GM12878 (cell line): ENCODE data around the gene CHRND. TPM values are rescaled to one million over a fixed set of nuclear protein-coding genes. Genes with fewer than 3 reads are reported as not detected.

Experiments used
- ATAC-seq: fragments of 200-7000 bp; cut with Tn5 transposase; 3 replicates; pipeline ENCODE4 v1.9.1; 2020; ENCODE audit warnings: mild to moderate bottlenecking, moderate library complexity
- BruUV-seq: library from RNA; stranded (reverse); fragments of 400-500 nt; replicated peaks from 2 replicates; lab custom pipeline; 2021; lab: Mats Ljungman, UMichigan
- CTCF ChIA-PET: fragments of 300-600 bp; sonication (Branson Sonifier 250); formaldehyde crosslinking; extraction: SDS; loops from one replicate; lab custom pipeline; 2021; ENCODE audit warnings: inconsistent platforms; lab: Yijun Ruan, JAX
- POLR2A ChIA-PET: fragments of 350-600 bp; formaldehyde crosslinking; extraction: SDS; loops from one replicate; lab custom pipeline; 2021; ENCODE audit warnings: inconsistent platforms; lab: Charles Lee
- RAD21 ChIA-PET: fragments of 300-600 bp; sonication (Branson Sonifier 250); formaldehyde crosslinking; loops from one replicate; lab custom pipeline; 2023; ENCODE audit warnings: antibody characterized with exemption; ENCODE audit not compliant: unreplicated experiment; lab: Charles Lee
- SMC1A ChIA-PET: fragments of 300-600 bp; sonication (Branson Sonifier 250); formaldehyde crosslinking; loops from one replicate; lab custom pipeline; 2023; ENCODE audit not compliant: unreplicated experiment, uncharacterized antibody; lab: Charles Lee
- DNase-seq: peaks from one replicate; pipeline ENCODE4 v3.0.0-alpha.2; 2011; ENCODE audit warnings: low read depth, low spot score
- FAIRE-seq: peaks from 3 replicates; lab custom pipeline; 2011; peaks lifted over from hg19 to GRCh38; lab: Jason Lieb, UNC
- H2AFZ ChIP-seq: 2 replicates; pipeline ENCODE4 v1.6.0; 2011; ENCODE audit warnings: low read depth, low read length, control low read depth; ENCODE audit not compliant: control insufficient read depth
- H3K27ac ChIP-seq: 2 replicates; pipeline ENCODE4 v1.5.1; 2011; ENCODE audit warnings: control low read depth; ENCODE audit not compliant: control insufficient read depth, insufficient read depth
- H3K27me3 ChIP-seq, 2 experiments: replicated peaks in 1 of 2; 2 replicates each; pipeline versions ENCODE4 v1.6.0 to v1.6.1; 2011; ENCODE audit warnings: low read length in 1 of 2; ENCODE audit not compliant: control insufficient read depth in 2 of 2, insufficient read depth in 2 of 2
- H3K36me3 ChIP-seq, 2 experiments: 2 replicates each; pipeline ENCODE4 v1.5.1; 2011; ENCODE audit warnings: low read length in 1 of 2; ENCODE audit not compliant: control insufficient read depth in 2 of 2, insufficient read depth in 2 of 2
- H3K4me1 ChIP-seq: 2 replicates; pipeline ENCODE4 v1.6.1; 2011; ENCODE audit warnings: mild to moderate bottlenecking, low read length, moderate library complexity, mixed read lengths; ENCODE audit not compliant: control insufficient read depth, insufficient read depth
- H3K4me2 ChIP-seq: 2 replicates; pipeline ENCODE4 v1.6.0; 2011; ENCODE audit warnings: control low read depth; ENCODE audit not compliant: control insufficient read depth, insufficient read depth
- H3K4me3 ChIP-seq: fragments of 200-600 bp; sonication (generic); 2 replicates; pipeline ENCODE4 v1.5.1; 2016
- H3K79me2 ChIP-seq: 2 replicates; pipeline ENCODE4 v1.6.0; 2011; ENCODE audit warnings: low read length; ENCODE audit not compliant: control insufficient read depth, insufficient read depth
- H3K9ac ChIP-seq: 2 replicates; pipeline ENCODE4 v1.8.0; 2011; ENCODE audit warnings: low read length, control low read depth, mixed read lengths; ENCODE audit not compliant: control insufficient read depth, insufficient read depth
- H3K9me3 ChIP-seq: replicated peaks from 3 replicates; pipeline ENCODE4 v1.5.1; 2011; ENCODE audit warnings: mild to moderate bottlenecking, low read length; ENCODE audit not compliant: control insufficient read depth, insufficient read depth
- H4K20me1 ChIP-seq: 2 replicates; pipeline ENCODE4 v1.6.0; 2011; ENCODE audit not compliant: control insufficient read depth, insufficient read depth
- BACH1 ChIP-seq: fragments of 450-650 bp; IDR thresholded peaks from 2 replicates; pipeline ENCODE4 v1.6.1; 2017; ENCODE audit warnings: mild to moderate bottlenecking, borderline replicate concordance
- CBX5 ChIP-seq: sonication (generic); IDR thresholded peaks from 2 replicates; pipeline ENCODE4 v1.6.1; 2016; ENCODE audit warnings: low read depth, moderate library complexity, mild to moderate bottlenecking, inconsistent platforms
- ELK1 ChIP-seq: IDR thresholded peaks from 2 replicates; pipeline ENCODE4 v1.6.1; 2012; ENCODE audit warnings: low read depth, low read length, improper control_type of control experiment
- ESRRA ChIP-seq: IDR thresholded peaks from 2 replicates; pipeline ENCODE4 v1.6.1; 2012; ENCODE audit warnings: mild to moderate bottlenecking, low read length, improper control_type of control experiment
- FOS ChIP-seq: IDR thresholded peaks from 3 replicates; pipeline ENCODE4 v1.6.1; 2011; ENCODE audit warnings: borderline replicate concordance; ENCODE audit not compliant: insufficient read length; ENCODE audit errors: extremely low read depth
- MEF2B ChIP-seq: fragments of 450-650 bp; IDR thresholded peaks from 2 replicates; pipeline ENCODE4 v1.6.1; 2018; ENCODE audit warnings: mild to moderate bottlenecking, moderate library complexity; ENCODE audit not compliant: partially characterized antibody, poor library complexity, severe bottlenecking
- NR2C2 ChIP-seq: IDR thresholded peaks from 2 replicates; pipeline ENCODE4 v1.6.1; 2011; ENCODE audit warnings: borderline replicate concordance, low read depth; ENCODE audit not compliant: control insufficient read depth, insufficient read length
- PML ChIP-seq: IDR thresholded peaks from 2 replicates; pipeline ENCODE4 v1.6.1; 2012; ENCODE audit warnings: low read length, inconsistent platforms
- RBBP5 ChIP-seq: fragments of 200-600 bp; sonication (generic); conservative IDR thresholded peaks from 2 replicates; pipeline ENCODE4 v1.6.1; 2016
- RUNX3 ChIP-seq: IDR thresholded peaks from 2 replicates; pipeline ENCODE4 v1.6.1; 2012; ENCODE audit warnings: low read length, inconsistent platforms
- SIX5 ChIP-seq: IDR thresholded peaks from 2 replicates; pipeline ENCODE4 v1.6.1; 2011; ENCODE audit warnings: mild to moderate bottlenecking, low read depth, low read length, moderate library complexity; ENCODE audit not compliant: severe bottlenecking
- SUZ12 ChIP-seq: fragments of 200-600 bp; sonication (generic); IDR thresholded peaks from one replicate; pipeline ENCODE4 v1.6.1; 2018; ENCODE audit warnings: antibody characterized with exemption, mild to moderate bottlenecking; ENCODE audit not compliant: unreplicated experiment
- ZNF622 ChIP-seq: fragments of 450-650 bp; IDR thresholded peaks from 2 replicates; pipeline ENCODE4 v1.6.1; 2017; ENCODE audit warnings: mild to moderate bottlenecking, inconsistent platforms
- WGBS: methylation state at CpG from one replicate; pipeline ENCODE4 v1.1.6; 2016; ENCODE audit warnings: low lambda C conversion rate; ENCODE audit not compliant: insufficient replicate concordance, insufficient coverage; ENCODE audit errors: missing lambda C conversion rate; 5-methylcytosine and 5-hydroxymethylcytosine counted together
- in situ Hi-C: fragments of 300-500 bp; cut with MboI; formaldehyde crosslinking; loops from 9 replicates; pipeline ENCODE4 v1.14.3; 2018; ENCODE audit warnings: mixed read lengths
- intact Hi-C: fragments of 100-400 bp; cut with micrococcal nuclease; formaldehyde crosslinking; loops from one replicate; pipeline ENCODE4 v1.14.2; 2022; ENCODE audit not compliant: unreplicated experiment
- polyA plus RNA-seq, 11 experiments: library from polyadenylated mRNA; depleted of rRNA in 4 of 11; unstranded in 6 of 11; stranded (reverse) in 5 of 11; fragments of >200 nt; fragmentation: Nextera tagmentation in 4 of 11; fragmentation: Illumina TruSeq in 1 of 11; extraction: Ambion mirVana in 4 of 11; extraction: Trizol in 1 of 11; gene quantifications; 1 replicate in 1 of 11; 2 replicates in 10 of 11; pipeline versions ENCODE4 v1.2.1 to v1.2.3, GENCODE V29; 2011 to 2016; ENCODE audit warnings: inconsistent platforms in 2 of 11, missing spikeins in 2 of 11, low read depth in 1 of 11
- total RNA-seq, 4 experiments: library from RNA; depleted of rRNA in 3 of 4; stranded (reverse); fragments of >200 nt in 3 of 4; fragmentation: Illumina TruSeq in 1 of 4; extraction: Trizol in 1 of 4; gene quantifications; 2 replicates each; pipeline versions ENCODE4 v1.2.1 to v1.2.3, GENCODE V29; 2013 to 2021
- TF ChIP-seq, protein P1 (sequence below): fragments of 450-650 bp; IDR thresholded peaks from 2 replicates; pipeline ENCODE4 v1.6.1; 2016; ENCODE audit warnings: mild to moderate bottlenecking, moderate library complexity, borderline replicate concordance
- TF ChIP-seq, protein P2 (sequence below): fragments of 450-650 bp; IDR thresholded peaks from 2 replicates; pipeline ENCODE4 v1.6.1; 2014; ENCODE audit warnings: mild to moderate bottlenecking

Gene CHRND
- total and polyA plus RNA-seq, 10 of the 15 experiments (the other 5 are each of a cell fraction or from before 2014, with no cell fraction given), result not detected

- TF ChIP-seq ELK1, result no peak
Measured at GRCh38 chr2:232492236-232492848, 33.6 kb upstream of the CHRND start (continued).

GRCh38 chr2:232492963-232493700 lies 32.8 kb upstream of the CHRND start:
- no TSS peak for BruUV-seq
- Histone ChIP-seq H4K20me1 (no peaks in the 10 kb centered on the region), H3K9me3 (no peaks in the 10 kb centered on the region), H3K9ac (no peak overlapping the region), H3K4me1 (no peaks in the 10 kb centered on the region), H3K4me3 (no peak overlapping the region), H3K4me2 (no peak overlapping the region), H3K36me3 (no peaks in the 10 kb centered on the region), H3K27ac (no peak overlapping the region), H2AFZ (no peak overlapping the region), H3K27me3 (peaks cover 0 to 10% of the 10 kb centered on the region in 2 experiments; a peak in 3 of 4 replicates), H3K79me2 (no peaks in the 10 kb centered on the region)
- intact Hi-C loops, result no loop called here
- RAD21 ChIA-PET, result no interaction called here
- ATAC-seq (no peak), DNase-seq (no peak), FAIRE-seq (no peak)
- POLR2A ChIA-PET, result no interaction called here
- SMC1A ChIA-PET, result no interaction called here
- WGBS, result 33% methylated on average over 24 of the region's 24 CpGs
- in situ Hi-C loops, result no loop called here
- CTCF ChIA-PET, result no interaction called here
- no peak for TF ChIP-seq BACH1
- TF ChIP-seq MEF2B, result no peak
- no peak for TF ChIP-seq ZNF622
- TF ChIP-seq CBX5, result no peak
- TF ChIP-seq RBBP5, result no peak
- no peak for TF ChIP-seq SUZ12
- no peak for TF ChIP-seq RUNX3
- TF ChIP-seq, protein P1, sequence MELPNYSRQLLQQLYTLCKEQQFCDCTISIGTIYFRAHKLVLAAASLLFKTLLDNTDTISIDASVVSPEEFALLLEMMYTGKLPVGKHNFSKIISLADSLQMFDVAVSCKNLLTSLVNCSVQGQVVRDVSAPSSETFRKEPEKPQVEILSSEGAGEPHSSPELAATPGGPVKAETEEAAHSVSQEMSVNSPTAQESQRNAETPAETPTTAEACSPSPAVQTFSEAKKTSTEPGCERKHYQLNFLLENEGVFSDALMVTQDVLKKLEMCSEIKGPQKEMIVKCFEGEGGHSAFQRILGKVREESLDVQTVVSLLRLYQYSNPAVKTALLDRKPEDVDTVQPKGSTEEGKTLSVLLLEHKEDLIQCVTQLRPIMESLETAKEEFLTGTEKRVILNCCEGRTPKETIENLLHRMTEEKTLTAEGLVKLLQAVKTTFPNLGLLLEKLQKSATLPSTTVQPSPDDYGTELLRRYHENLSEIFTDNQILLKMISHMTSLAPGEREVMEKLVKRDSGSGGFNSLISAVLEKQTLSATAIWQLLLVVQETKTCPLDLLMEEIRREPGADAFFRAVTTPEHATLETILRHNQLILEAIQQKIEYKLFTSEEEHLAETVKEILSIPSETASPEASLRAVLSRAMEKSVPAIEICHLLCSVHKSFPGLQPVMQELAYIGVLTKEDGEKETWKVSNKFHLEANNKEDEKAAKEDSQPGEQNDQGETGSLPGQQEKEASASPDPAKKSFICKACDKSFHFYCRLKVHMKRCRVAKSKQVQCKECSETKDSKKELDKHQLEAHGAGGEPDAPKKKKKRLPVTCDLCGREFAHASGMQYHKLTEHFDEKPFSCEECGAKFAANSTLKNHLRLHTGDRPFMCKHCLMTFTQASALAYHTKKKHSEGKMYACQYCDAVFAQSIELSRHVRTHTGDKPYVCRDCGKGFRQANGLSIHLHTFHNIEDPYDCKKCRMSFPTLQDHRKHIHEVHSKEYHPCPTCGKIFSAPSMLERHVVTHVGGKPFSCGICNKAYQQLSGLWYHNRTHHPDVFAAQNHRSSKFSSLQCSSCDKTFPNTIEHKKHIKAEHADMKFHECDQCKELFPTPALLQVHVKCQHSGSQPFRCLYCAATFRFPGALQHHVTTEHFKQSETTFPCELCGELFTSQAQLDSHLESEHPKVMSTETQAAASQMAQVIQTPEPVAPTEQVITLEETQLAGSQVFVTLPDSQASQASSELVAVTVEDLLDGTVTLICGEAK, result no peak
- no peak for TF ChIP-seq FOS
- TF ChIP-seq PML, result no peak
- TF ChIP-seq, protein P2, sequence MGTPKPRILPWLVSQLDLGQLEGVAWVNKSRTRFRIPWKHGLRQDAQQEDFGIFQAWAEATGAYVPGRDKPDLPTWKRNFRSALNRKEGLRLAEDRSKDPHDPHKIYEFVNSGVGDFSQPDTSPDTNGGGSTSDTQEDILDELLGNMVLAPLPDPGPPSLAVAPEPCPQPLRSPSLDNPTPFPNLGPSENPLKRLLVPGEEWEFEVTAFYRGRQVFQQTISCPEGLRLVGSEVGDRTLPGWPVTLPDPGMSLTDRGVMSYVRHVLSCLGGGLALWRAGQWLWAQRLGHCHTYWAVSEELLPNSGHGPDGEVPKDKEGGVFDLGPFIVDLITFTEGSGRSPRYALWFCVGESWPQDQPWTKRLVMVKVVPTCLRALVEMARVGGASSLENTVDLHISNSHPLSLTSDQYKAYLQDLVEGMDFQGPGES, result no peak
- no peak for TF ChIP-seq ESRRA
- no peak for TF ChIP-seq SIX5
- no peak for TF ChIP-seq NR2C2
